HCT116 (cell line): Measurements from ENCODE around the gene SYNGR3.

Source experiments
- CBX3 ChIP-seq: IDR thresholded peaks from 2 replicates; pipeline ENCODE4 v1.6.1; 2012; ENCODE audit warnings: low read depth
- EGR1 ChIP-seq: IDR thresholded peaks from 2 replicates; pipeline ENCODE4 v1.6.1; 2012; ENCODE audit warnings: low read depth
- ELF1 ChIP-seq: IDR thresholded peaks from 2 replicates; pipeline ENCODE4 v1.6.1; 2012; ENCODE audit warnings: low read depth, borderline replicate concordance
- JUND ChIP-seq: IDR thresholded peaks from 2 replicates; pipeline ENCODE4 v1.6.1; 2012
- POLR2A ChIP-seq: IDR thresholded peaks from 2 replicates; pipeline ENCODE4 v1.7.0; 2011; ENCODE audit warnings: borderline replicate concordance; ENCODE audit not compliant: insufficient read depth, insufficient read length; ENCODE audit errors: extremely low read depth
- SP1 ChIP-seq: IDR thresholded peaks from 2 replicates; pipeline ENCODE4 v1.6.1; 2012; ENCODE audit warnings: low read depth
- SRF ChIP-seq: IDR thresholded peaks from 2 replicates; pipeline ENCODE4 v1.6.1; 2012; ENCODE audit warnings: low read depth
- YY1 ChIP-seq: IDR thresholded peaks from 2 replicates; pipeline ENCODE4 v1.6.1; 2011; ENCODE audit warnings: low read length, low read depth, moderate library complexity, mild to moderate bottlenecking; ENCODE audit not compliant: insufficient replicate concordance; ENCODE audit errors: extremely low read depth
- ZNF274 ChIP-seq: fragments of 200-500 bp; sonication (Bioruptor generic); IDR thresholded peaks from 2 replicates; pipeline ENCODE4 v1.6.1; 2014; ENCODE audit warnings: mild to moderate bottlenecking, low read depth, low read length, inconsistent platforms
- TF ChIP-seq, protein P1 (sequence below), 3 experiments: fragments of 200-600 bp in 1 of 3; sonication (generic) in 1 of 3; IDR thresholded peaks in 2 of 3; conservative IDR thresholded peaks in 1 of 3; 2 replicates each; pipeline ENCODE4 v1.5.1; 2012 to 2017; ENCODE audit warnings: low read depth in 2 of 3, low read length in 2 of 3, antibody characterized with exemption in 1 of 3, borderline replicate concordance in 1 of 3, control low read depth in 1 of 3, mild to moderate bottlenecking in 1 of 3, mixed read lengths in 1 of 3, mixed run types in 1 of 3, moderate library complexity in 1 of 3; ENCODE audit not compliant: insufficient read depth in 1 of 3
- TF ChIP-seq, protein P2 (sequence below): IDR thresholded peaks from 2 replicates; pipeline ENCODE4 v1.6.1; 2012; ENCODE audit warnings: low read depth
- TF ChIP-seq, protein P3 (sequence below): IDR thresholded peaks from 2 replicates; pipeline ENCODE4 v1.6.1; 2011; ENCODE audit warnings: mild to moderate bottlenecking, low read length, moderate library complexity; ENCODE audit not compliant: insufficient replicate concordance; ENCODE audit errors: extremely low read depth

DNA sequence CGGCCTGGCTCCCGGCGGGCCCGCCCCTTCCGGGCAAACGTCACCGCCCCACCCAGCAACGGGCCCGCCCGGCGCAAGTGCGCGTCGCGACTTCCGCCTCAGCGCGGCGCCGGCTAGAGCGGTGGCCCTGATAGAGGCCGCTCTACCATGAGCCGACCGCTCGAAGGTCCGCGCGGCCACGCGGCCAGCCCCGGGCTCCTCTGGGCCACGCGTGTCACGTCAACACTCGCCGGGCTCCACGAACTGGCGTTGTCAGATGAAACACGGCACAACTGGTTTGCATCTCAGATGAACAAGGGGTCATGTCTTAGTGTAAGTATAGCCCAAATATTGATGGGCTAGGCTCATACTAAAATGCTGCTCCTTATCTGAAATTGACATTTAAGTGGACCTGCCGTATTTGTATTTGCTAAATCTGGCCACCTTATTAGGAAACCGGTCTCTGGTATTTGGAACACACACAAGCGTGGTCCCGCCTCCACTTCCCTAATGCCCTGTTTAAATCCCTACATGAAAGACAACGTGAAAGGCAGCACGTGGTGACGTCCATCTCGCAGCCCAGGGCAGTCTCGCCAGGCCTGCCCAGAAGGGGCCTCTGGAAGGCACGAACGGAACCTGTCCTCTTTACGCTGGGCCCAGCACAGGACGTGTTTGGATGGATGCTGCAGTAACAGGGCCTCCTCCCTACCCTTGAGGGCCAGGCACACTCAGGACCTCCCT, 20.2 kb downstream of the SYNGR3 start, which contains the start of gene ZNF598:
- TF ChIP-seq EGR1: no peak
- TF ChIP-seq, protein P1, sequence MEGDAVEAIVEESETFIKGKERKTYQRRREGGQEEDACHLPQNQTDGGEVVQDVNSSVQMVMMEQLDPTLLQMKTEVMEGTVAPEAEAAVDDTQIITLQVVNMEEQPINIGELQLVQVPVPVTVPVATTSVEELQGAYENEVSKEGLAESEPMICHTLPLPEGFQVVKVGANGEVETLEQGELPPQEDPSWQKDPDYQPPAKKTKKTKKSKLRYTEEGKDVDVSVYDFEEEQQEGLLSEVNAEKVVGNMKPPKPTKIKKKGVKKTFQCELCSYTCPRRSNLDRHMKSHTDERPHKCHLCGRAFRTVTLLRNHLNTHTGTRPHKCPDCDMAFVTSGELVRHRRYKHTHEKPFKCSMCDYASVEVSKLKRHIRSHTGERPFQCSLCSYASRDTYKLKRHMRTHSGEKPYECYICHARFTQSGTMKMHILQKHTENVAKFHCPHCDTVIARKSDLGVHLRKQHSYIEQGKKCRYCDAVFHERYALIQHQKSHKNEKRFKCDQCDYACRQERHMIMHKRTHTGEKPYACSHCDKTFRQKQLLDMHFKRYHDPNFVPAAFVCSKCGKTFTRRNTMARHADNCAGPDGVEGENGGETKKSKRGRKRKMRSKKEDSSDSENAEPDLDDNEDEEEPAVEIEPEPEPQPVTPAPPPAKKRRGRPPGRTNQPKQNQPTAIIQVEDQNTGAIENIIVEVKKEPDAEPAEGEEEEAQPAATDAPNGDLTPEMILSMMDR (IDR thresholded peaks at IDR 0.05 in 2 of 3, conservative IDR thresholded peaks at IDR 0.05 in 1 of 3; ENCODE audit: borderline replicate concordance in 1 of 3, insufficient read depth in 1 of 3, low read depth in 2 of 3, low read length in 2 of 3): no peak
- no peak for TF ChIP-seq JUND
- peak; percentile 59 for TF ChIP-seq YY1
- TF ChIP-seq, protein P2, sequence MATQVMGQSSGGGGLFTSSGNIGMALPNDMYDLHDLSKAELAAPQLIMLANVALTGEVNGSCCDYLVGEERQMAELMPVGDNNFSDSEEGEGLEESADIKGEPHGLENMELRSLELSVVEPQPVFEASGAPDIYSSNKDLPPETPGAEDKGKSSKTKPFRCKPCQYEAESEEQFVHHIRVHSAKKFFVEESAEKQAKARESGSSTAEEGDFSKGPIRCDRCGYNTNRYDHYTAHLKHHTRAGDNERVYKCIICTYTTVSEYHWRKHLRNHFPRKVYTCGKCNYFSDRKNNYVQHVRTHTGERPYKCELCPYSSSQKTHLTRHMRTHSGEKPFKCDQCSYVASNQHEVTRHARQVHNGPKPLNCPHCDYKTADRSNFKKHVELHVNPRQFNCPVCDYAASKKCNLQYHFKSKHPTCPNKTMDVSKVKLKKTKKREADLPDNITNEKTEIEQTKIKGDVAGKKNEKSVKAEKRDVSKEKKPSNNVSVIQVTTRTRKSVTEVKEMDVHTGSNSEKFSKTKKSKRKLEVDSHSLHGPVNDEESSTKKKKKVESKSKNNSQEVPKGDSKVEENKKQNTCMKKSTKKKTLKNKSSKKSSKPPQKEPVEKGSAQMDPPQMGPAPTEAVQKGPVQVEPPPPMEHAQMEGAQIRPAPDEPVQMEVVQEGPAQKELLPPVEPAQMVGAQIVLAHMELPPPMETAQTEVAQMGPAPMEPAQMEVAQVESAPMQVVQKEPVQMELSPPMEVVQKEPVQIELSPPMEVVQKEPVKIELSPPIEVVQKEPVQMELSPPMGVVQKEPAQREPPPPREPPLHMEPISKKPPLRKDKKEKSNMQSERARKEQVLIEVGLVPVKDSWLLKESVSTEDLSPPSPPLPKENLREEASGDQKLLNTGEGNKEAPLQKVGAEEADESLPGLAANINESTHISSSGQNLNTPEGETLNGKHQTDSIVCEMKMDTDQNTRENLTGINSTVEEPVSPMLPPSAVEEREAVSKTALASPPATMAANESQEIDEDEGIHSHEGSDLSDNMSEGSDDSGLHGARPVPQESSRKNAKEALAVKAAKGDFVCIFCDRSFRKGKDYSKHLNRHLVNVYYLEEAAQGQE: no peak
- TF ChIP-seq SP1: 0 out of 2 replicates have a peak, but pooled peaks have one; percentile 39
- no peak for TF ChIP-seq CBX3
- TF ChIP-seq, protein P3, sequence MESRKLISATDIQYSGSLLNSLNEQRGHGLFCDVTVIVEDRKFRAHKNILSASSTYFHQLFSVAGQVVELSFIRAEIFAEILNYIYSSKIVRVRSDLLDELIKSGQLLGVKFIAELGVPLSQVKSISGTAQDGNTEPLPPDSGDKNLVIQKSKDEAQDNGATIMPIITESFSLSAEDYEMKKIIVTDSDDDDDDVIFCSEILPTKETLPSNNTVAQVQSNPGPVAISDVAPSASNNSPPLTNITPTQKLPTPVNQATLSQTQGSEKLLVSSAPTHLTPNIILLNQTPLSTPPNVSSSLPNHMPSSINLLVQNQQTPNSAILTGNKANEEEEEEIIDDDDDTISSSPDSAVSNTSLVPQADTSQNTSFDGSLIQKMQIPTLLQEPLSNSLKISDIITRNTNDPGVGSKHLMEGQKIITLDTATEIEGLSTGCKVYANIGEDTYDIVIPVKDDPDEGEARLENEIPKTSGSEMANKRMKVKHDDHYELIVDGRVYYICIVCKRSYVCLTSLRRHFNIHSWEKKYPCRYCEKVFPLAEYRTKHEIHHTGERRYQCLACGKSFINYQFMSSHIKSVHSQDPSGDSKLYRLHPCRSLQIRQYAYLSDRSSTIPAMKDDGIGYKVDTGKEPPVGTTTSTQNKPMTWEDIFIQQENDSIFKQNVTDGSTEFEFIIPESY: no peak
- TF ChIP-seq ZNF274: no peak
- TF ChIP-seq ELF1: no peak; the same call in 1 of the 2 replicates
- TF ChIP-seq SRF: no peak
- no peak for TF ChIP-seq POLR2A
